ENCODE measurements around the gene OR10K2.

The OR10K2 gene

GRCh38 chr1:158371188-158371953 lies 54.7 kb downstream of the OR10K2 start:
- DNase-seq (ENCODE audit: low spot score) = no peak
